Right ventricle myocardium superior (tissue), 1 donor: ENCODE results near the gene GRIP1. TPM values are rescaled to one million over a fixed set of nuclear protein-coding genes. Genes with fewer than 3 reads are reported as not detected.

Experiments used
- ATAC-seq: fragments of 200-7000 bp; cut with Tn5 transposase; one replicate; pipeline ENCODE4 v1.9.1; 2020; ENCODE audit warnings: mild to moderate bottlenecking; ENCODE audit not compliant: poor library complexity
- DNase-seq: peaks from one replicate; pipeline ENCODE4 v3.0.0-alpha.2; 2020
- intact Hi-C: fragments of 100-400 bp; cut with DNase I; formaldehyde crosslinking; loops from one replicate; pipeline ENCODE4 v1.11.2; 2022
- total RNA-seq: library from RNA; stranded (reverse); fragmentation: NEBNext Ultra II Directional; extraction: Animal tissue kit (Norgen Biotek cat#: 25700); gene quantifications from one replicate; pipeline ENCODE4 v1.2.1, GENCODE V29; 2021
- donor health status: DM: no; HTN: yes; CAD: no; lungs with severe emphysema.

The GRIP1 gene
- total RNA-seq, 1 donor from 2014 or later = 4.1 TPM

- no peak for ATAC-seq
- DNase-seq = no peak
- intact Hi-C loops = loop anchor here (10.0 kb wide), 1 partner anchor 420 kb away; no protein-coding TSS in a partner anchor
Measured at GRCh38 chr12:66694666-66695613, 16.1 kb upstream of the GRIP1 start.

DNA sequence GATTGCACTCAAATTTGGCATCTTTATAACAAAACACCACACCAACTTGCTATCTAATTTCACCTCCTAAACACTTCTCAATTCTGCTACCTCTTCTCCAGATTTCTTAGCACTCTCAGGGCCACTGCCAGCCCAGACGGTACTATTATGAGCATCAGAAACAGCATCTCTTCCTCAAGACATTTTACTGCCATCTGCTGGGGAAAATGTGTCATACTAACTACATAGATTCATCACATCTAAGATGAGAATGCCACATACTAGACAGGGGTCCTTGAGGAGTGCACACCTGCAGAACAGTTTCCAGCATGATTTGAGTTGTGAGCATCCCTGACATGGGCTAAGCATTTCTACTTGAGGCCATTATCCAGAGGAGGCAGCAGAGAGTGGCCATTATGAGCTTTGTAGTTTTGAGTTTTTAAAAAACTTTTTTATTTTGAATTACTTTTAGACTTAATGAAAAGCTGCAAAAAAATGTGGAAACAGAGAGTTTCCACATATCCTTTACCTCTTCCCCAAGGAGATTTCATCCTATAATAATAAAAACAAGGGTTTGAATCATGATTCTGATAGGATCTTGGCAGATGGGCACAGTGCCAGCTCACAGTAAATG, 15.1 kb upstream of the GRIP1 start:
- DNase-seq (no peak), ATAC-seq (peak; percentile 80)
- intact Hi-C loops = loop anchor here (10.0 kb wide), 1 partner anchor 419 kb away; no protein-coding TSS in a partner anchor

GRCh38 chr12:66692986-66693385, 14.1 kb upstream of the GRIP1 start:
- no peak for DNase-seq
- intact Hi-C loops = loop anchor here (10.0 kb wide), 1 partner anchor 418 kb away; no protein-coding TSS in a partner anchor
- peak; percentile 62 for ATAC-seq

DNA sequence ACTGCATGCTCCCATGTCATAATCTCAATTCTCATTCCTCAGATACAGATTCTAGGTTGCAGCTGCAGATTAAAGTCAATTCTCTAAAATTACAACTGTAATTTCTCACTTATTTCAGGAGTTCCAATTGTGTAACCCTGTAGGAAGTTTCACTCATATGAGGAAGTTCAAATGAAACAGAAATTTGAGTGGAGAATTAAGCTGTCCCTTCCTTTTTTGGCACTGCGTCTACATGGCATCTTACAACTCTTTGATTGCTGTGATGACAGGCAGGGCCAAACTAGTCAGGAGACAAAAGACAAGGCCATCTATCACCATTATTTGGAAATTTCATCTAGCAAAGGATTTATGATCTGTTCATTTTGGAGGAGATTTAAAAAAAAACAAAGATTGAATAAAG, 13.3 kb upstream of the GRIP1 start:
- intact Hi-C loops = loop anchor here (10.0 kb wide), 1 partner anchor 417 kb away; no protein-coding TSS in a partner anchor
- ATAC-seq (no peak), DNase-seq (no peak)

- intact Hi-C loops = loop anchor here (2.0 kb wide), 1 partner anchor 172 kb away; no protein-coding TSS in a partner anchor
- DNase-seq = no peak
- ATAC-seq = peak; percentile 86
Measured at GRCh38 chr12:66688846-66689439, 10.1 kb upstream of the GRIP1 start.

- DNase-seq (no peak), ATAC-seq (no peak)
- intact Hi-C loops = no loop called here
Measured at GRCh38 chr12:66684222-66684621, 5.3 kb upstream of the GRIP1 start.

GRCh38 chr12:66683822-66684221, 4.9 kb upstream of the GRIP1 start:
- ATAC-seq (no peak), DNase-seq (no peak)
- intact Hi-C loops = no loop called here

- intact Hi-C loops = no loop called here
- ATAC-seq = no peak
- no peak for DNase-seq
Measured at GRCh38 chr12:66683073-66683472, 4.2 kb upstream of the GRIP1 start.

- ATAC-seq (peak; percentile 67), DNase-seq (no peak)
- intact Hi-C loops = no loop called here
Measured at GRCh38 chr12:66679461-66680084, 697 bp upstream of the GRIP1 start.

- no peak for DNase-seq
- intact Hi-C loops = no loop called here
- ATAC-seq = no peak
Measured at GRCh38 chr12:66676241-66676640, 2.6 kb downstream of the GRIP1 start.

DNA sequence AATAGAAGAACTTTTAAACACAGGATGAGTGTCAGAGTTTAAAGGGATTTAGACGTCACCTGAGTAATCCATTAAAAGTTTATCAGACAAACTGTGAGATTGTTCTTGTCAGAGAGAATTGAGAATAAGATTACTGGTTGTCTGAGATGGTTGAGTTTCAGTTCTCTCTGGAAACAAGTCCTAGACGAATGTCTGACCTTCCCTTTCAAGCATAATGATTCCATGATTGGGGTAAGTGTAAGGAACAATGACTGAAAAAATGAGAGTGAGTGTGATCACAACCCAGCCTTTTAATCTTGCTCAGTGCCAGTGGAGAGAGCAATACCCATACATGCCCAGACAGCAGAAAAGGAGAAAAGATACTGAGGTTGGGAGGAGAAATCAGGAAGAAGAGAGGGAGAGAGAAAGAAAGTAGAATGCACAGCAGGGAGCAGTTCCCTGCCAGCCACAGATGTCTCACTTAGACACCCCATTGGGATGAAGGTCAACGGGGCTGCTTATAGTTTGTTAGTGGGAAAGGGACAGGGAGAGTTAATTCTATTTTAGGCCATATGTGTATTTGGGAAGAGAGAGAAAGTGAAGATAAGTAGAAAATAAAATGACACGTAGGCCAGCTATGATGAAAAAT, 4.3 kb downstream of the GRIP1 start:
- no peak for ATAC-seq
- intact Hi-C loops = no loop called here
- no peak for DNase-seq

DNA sequence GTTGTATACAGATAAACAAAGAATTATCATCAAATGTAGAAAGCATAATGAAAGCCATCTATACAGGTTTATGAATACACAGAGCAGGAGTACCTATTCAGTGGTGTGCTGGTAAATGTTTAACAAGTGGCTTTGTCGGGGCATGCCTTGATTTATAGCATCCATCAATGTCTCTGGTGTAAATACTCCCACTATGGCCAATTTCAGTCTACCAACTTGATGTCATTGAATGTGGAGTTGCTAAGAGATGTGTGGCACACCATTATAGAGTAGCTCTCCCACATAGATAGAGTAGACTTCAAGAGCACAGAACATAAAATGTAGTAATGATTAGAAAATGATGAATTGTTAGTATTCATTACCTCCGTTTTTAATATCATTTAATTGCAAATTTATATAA, 9.3 kb downstream of the GRIP1 start:
- intact Hi-C loops = no loop called here
- ATAC-seq (no peak), DNase-seq (no peak)

DNA sequence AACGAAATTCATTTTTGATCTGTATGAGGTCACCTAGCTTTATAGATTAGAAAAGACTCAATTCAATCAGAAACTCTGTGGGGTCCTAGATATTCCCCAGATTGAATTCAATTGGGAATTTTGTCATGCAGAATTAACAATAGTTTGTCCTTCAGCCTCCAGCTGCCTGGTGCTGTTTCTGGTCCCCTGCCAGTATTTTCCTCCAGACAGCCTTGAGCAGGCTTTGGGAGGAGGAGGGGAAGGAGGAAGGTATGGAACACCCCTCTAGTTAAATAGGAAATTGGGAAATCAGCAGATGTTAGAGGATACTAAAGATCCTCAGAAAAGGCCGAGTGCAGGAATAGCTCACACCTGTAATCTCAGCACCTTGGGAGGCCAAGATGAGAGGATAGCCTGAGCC, 10.6 kb downstream of the GRIP1 start:
- ATAC-seq (no peak), DNase-seq (no peak)
- intact Hi-C loops = no loop called here

GRCh38 chr12:66667906-66668305, 11.0 kb downstream of the GRIP1 start:
- no peak for ATAC-seq
- intact Hi-C loops = no loop called here
- no peak for DNase-seq

- no peak for ATAC-seq
- DNase-seq = no peak
- intact Hi-C loops = no loop called here
Measured at GRCh38 chr12:66666481-66666880, 12.4 kb downstream of the GRIP1 start.

DNA sequence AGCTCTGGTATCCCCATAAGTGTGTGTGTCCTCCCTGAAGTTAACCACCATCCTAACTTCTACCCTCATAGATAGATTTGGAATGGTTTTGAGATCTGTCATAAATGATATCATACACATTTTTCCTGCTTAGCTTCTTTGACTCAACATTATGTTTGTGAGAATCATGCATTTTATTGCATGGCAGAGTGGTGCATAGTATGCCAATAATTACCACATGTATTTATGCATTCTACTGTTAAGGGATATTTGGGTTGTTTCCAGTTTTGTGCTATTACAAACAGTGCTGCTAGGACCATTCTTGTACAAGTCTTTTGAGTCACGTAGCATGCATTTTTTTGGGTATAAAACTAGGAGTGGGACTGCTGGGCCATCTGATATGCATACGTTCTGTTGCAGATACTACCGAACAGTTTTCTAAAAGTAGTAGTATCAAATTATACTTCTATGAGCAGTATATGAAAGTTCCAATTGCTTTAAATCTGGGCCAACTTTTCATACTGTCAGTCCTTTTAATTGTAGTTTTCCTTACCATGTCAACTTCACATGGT, 13.4 kb downstream of the GRIP1 start:
- ATAC-seq (no peak), DNase-seq (no peak)
- intact Hi-C loops = no loop called here

- intact Hi-C loops = no loop called here
- DNase-seq (no peak), ATAC-seq (no peak)
Measured at GRCh38 chr12:66664076-66664475, 14.8 kb downstream of the GRIP1 start.

- ATAC-seq = no peak
- intact Hi-C loops = no loop called here
- no peak for DNase-seq
Measured at GRCh38 chr12:66663611-66664010, 15.3 kb downstream of the GRIP1 start.
